ENCODE measurements around the gene TAAR9.

DNA sequence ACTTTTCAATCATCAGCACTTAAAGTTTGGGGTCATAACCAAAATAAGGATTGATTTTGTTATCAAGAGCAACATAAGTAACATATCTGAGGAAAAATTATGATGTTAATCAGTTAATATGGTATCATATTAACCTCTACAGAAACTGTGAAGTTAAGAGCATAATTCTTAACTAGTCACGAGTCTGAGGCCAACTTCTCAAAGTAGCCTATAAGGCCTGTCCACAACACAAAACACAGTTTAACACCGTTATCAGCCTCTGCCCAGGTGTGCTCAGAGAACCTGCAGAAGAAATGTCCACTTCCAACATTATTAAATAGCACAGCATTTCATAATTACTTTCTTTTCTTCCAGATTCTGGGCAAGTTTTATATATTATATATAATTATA lies 26.3 kb upstream of the TAAR9 start:
- TF ChIP-seq, protein P1, sequence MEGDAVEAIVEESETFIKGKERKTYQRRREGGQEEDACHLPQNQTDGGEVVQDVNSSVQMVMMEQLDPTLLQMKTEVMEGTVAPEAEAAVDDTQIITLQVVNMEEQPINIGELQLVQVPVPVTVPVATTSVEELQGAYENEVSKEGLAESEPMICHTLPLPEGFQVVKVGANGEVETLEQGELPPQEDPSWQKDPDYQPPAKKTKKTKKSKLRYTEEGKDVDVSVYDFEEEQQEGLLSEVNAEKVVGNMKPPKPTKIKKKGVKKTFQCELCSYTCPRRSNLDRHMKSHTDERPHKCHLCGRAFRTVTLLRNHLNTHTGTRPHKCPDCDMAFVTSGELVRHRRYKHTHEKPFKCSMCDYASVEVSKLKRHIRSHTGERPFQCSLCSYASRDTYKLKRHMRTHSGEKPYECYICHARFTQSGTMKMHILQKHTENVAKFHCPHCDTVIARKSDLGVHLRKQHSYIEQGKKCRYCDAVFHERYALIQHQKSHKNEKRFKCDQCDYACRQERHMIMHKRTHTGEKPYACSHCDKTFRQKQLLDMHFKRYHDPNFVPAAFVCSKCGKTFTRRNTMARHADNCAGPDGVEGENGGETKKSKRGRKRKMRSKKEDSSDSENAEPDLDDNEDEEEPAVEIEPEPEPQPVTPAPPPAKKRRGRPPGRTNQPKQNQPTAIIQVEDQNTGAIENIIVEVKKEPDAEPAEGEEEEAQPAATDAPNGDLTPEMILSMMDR (IDR thresholded peaks at IDR 0.05; ENCODE audit: low read depth, low read length, poor library complexity, severe bottlenecking) = no peak
- no peak for TF ChIP-seq EZH2phosphoT487 (IDR thresholded peaks at IDR 0.05; ENCODE audit: borderline replicate concordance, low read length)
